ENCODE data around the gene ZSCAN16. TPM values are rescaled to one million over a fixed set of nuclear protein-coding genes. Genes with fewer than 3 reads are reported as not detected.

The ZSCAN16 gene
- total and polyA plus RNA-seq, 2 of the 13 experiments (the other 11 are each of a cell fraction or from before 2014, with no cell fraction given), result 5.7 to 12.7 TPM

GRCh38 chr6:28140616-28141015 is 16.2 kb downstream of the ZSCAN16 start:
- ATAC-seq (no peak), FAIRE-seq (no peak), DNase-seq (ENCODE audit: low spot score) (no peak)
- Histone ChIP-seq H3K79me2 (ENCODE audit: insufficient read depth, low read length) (peaks cover 38% of the 10 kb centered on the region), H4K20me1 (ENCODE audit: insufficient read depth, low read length) (peaks cover 9% of the 10 kb centered on the region), H3K9ac (ENCODE audit: insufficient read depth, low read depth, low read length) (no peak overlapping the region), H3K4me3 (replicated peaks in 1 of 3; ENCODE audit: insufficient read depth in 1 of 3, low read depth in 2 of 3, low read length in 3 of 3) (no peak overlapping the region), H3K27ac (ENCODE audit: extremely low read length, insufficient read depth, low read length) (no peak overlapping the region), H2AFZ (ENCODE audit: low read length) (peak overlapping the region; percentile 39), H3K9me3 (ENCODE audit: low read length) (no peaks in the 10 kb centered on the region), H3K4me1 (ENCODE audit: insufficient read depth, low read length) (peaks cover 41% of the 10 kb centered on the region), H3K36me3 (replicated peaks in 1 of 2; ENCODE audit: control insufficient read depth in 1 of 2, insufficient read depth in 2 of 2, low read length in 2 of 2) (peaks cover 4 to 15% of the 10 kb centered on the region in 2 experiments), H3K27me3 (ENCODE audit: control insufficient read depth in 1 of 2, insufficient read depth in 2 of 2, low read length in 2 of 2) (no peaks in the 10 kb centered on the region; a peak in 1 of 5 replicates), H3K4me2 (ENCODE audit: low read depth, low read length) (peak overlapping the region; percentile 26)
- ChIA-PET CTCF (ENCODE audit: low intra/inter-chr PET ratio, low total read pairs) (no interaction called here), POLR2A (interaction anchor here (1.3 to 3.7 kb wide), 10 partner anchors 9 to 259 kb away, joined by 6 to 86 read pairs (median 21); partner anchors contain the start of genes ZKSCAN4, ZSCAN12, ZSCAN16 and ZSCAN31)
- BruUV-seq (replicated peaks), result no TSS peak
- in situ Hi-C loops (cut with HindIII; ENCODE audit: extremely low pct_ligation_motif_present, low pct_unique_long_range_greater_than_20kb) (loop anchor here (5.0 kb wide), 1 partner anchor 82 kb away; no protein-coding TSS in a partner anchor), intact Hi-C loops (cut with micrococcal nuclease; ENCODE audit: unreplicated experiment) (loop anchor here (1.0 to 5.0 kb wide), 6 partner anchors 16 to 447 kb away; partner anchors contain the start of genes ZKSCAN4, ZSCAN16, ZSCAN26 and ZSCAN9)
- no peak for TF ChIP-seq SNRNP70 (IDR thresholded peaks at IDR 0.05; ENCODE audit: low read depth, low read length)
- no peak for TF ChIP-seq MED1 (CRISPR knock-in tag; IDR thresholded peaks at IDR 0.05)
- no peak for TF ChIP-seq ZSCAN9 (CRISPR knock-in tag; IDR thresholded peaks at IDR 0.05; ENCODE audit: borderline replicate concordance)
- TF ChIP-seq SKIL (CRISPR knock-in tag; IDR thresholded peaks at IDR 0.05; ENCODE audit: borderline replicate concordance), result no peak
- no peak for TF ChIP-seq ZNF34 (CRISPR knock-in tag; IDR thresholded peaks at IDR 0.05; ENCODE audit: borderline replicate concordance)
- TF ChIP-seq SNAPC2 (CRISPR knock-in tag; IDR thresholded peaks at IDR 0.05), result no peak
- TF ChIP-seq MLX (CRISPR knock-in tag; IDR thresholded peaks at IDR 0.05), result no peak
- TF ChIP-seq ZNF180 (CRISPR knock-in tag; IDR thresholded peaks at IDR 0.05; ENCODE audit: borderline replicate concordance, low read depth), result no peak
- TF ChIP-seq FOSL2 (CRISPR knock-in tag; IDR thresholded peaks at IDR 0.05), result no peak
- WGBS (ENCODE audit: low lambda C conversion rate), result 78% methylated on average over 5 of the region's 5 CpGs
